ENCODE data around the gene CERS1.

Gene CERS1

DNA sequence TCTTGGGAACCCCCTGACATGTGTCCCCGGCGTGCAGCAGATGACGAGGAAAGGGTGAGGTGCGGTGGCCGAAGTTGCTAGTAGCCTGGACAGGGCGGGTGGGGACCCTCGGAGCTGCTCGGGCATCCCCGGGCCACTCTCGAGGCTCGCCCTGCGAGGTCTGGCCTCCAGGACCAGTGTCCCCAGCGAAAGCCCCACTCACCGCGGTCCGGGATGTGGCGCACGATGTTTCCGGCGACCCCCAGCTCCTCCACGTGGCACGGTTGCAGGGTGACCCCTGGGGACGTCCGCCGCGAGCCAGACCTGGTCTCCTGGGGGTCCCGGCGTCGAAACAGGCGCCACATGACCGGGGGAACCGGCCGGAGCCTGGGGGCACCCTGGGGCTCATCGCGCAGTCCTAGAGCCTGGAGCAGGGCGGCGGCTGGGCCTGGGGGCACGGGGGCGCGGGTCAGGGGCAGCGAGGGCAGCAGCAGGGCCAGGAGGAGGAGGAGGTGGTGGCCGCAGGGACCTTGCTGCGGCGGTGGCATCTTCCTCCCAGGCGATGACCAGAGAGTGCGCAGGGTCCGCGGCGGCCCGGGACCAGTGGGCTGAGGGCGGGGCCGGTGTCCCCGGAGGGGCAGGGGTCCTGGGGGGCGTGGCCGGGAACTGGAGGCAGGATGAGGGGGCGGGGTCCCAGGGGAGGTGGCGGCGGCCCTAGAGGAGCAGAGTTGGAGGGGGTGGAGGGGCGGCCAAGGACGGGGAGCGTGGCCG lies 26.0 kb downstream of the CERS1 start:
- TF ChIP-seq, protein P1, sequence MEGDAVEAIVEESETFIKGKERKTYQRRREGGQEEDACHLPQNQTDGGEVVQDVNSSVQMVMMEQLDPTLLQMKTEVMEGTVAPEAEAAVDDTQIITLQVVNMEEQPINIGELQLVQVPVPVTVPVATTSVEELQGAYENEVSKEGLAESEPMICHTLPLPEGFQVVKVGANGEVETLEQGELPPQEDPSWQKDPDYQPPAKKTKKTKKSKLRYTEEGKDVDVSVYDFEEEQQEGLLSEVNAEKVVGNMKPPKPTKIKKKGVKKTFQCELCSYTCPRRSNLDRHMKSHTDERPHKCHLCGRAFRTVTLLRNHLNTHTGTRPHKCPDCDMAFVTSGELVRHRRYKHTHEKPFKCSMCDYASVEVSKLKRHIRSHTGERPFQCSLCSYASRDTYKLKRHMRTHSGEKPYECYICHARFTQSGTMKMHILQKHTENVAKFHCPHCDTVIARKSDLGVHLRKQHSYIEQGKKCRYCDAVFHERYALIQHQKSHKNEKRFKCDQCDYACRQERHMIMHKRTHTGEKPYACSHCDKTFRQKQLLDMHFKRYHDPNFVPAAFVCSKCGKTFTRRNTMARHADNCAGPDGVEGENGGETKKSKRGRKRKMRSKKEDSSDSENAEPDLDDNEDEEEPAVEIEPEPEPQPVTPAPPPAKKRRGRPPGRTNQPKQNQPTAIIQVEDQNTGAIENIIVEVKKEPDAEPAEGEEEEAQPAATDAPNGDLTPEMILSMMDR (IDR thresholded peaks at IDR 0.05; ENCODE audit: control extremely low read depth, extremely low read depth, low read depth, missing control alignments): no peak
- CTCF ChIA-PET: no interaction called here
- no peak for DNase-seq (ENCODE audit: extremely low spot score)
- POLR2A ChIA-PET: no interaction called here

DNA sequence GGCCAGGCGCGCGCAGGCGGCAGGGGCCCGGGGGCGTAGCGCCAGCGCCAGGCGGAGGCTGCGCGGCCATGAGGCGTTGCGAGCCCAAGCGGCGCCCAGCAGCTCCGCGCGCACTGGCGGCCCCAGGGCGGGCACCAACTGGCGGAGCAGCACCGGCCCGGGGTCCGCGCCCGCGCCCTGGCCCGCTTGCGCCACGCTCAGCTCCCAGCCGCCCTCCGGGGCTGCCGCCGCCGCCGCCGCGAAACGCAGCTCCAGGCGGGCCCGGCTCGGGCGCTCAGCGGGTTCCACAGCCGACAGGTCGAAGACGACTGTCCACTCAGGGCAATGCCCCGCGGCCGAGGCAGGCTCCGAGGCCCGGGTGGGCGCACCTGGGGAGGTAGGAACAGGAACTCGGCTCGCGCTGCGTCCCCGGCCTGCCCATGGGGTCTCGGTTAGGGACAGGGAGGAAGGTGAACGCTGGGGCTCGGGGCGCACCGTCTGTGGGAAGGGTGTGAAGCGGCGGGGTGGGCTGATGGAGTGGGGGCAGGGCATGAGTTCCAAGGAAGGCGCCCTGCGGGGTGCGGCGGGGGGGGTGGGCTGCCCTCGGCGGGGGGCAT lies 26.8 kb downstream of the CERS1 start:
- no peak for DNase-seq (ENCODE audit: extremely low spot score)
- ChIA-PET CTCF (no interaction called here), POLR2A (no interaction called here)
- TF ChIP-seq, protein P1 (IDR thresholded peaks at IDR 0.05; ENCODE audit: control extremely low read depth, extremely low read depth, low read depth, missing control alignments): no peak

DNA sequence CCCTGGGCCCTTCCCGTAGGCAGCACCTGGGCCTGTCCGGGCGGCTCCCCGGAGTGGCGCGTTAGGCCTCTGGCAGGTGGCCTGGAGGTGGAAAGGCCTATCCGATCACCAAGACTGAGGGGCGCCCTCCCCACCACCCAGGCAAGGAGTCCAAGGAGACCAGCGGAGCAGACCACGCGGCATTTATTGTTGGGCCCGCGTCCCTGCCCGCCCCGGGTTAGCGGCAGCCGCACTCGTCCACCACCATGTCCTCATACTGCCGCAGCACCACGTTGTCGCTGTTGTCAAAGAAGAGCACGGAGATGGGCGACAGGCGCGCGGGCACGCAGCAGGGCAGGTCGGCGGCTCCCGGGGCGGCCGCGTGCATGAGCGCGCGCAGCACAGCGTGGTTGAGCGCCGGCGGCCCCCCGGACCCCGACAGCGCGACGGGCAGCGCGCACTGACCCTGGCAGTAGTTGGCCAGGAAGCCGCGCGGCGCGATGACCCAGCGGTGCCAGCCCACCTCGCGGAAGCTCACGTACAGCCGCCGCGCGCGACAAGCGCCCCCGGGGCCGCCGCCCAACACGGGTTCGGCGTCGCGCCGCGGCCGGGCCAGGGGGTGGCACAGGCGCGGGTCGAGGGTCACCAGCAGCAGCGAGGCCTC lies 27.5 kb downstream of the CERS1 start:
- no peak for DNase-seq (ENCODE audit: extremely low spot score)
- POLR2A ChIA-PET: no interaction called here
- CTCF ChIA-PET: interaction anchor here (1.4 to 3.5 kb wide), 2 partner anchors 9 to 13 kb away, joined by 3 to 30 read pairs; no protein-coding TSS in a partner anchor
- TF ChIP-seq, protein P1 (IDR thresholded peaks at IDR 0.05; ENCODE audit: control extremely low read depth, extremely low read depth, low read depth, missing control alignments): no peak

DNA sequence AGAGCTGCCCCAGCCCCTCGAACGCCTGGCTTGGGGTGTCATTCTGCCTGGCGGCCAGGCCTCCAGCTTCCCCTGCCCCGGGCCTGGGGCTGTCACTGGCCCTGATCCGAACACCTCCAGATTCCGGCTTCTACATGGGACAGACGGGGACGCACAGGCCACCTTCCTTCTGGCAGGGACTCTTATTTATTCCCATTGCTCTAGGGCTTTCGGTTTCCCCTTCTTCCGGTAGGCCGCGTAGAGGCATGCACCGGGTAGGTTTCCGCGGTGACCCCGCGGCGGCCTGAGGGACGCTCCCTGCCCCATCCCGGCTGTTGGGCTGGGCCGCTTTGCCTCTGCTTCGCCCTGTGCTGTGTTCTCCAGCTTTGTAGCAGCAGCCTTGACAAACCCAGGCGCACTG lies 28.2 kb downstream of the CERS1 start:
- TF ChIP-seq, protein P1 (IDR thresholded peaks at IDR 0.05; ENCODE audit: control extremely low read depth, extremely low read depth, low read depth, missing control alignments): no peak
- POLR2A ChIA-PET: no interaction called here
- CTCF ChIA-PET: interaction anchor here (1.0 to 4.7 kb wide), 8 partner anchors 8 to 390 kb away, joined by 3 to 30 read pairs (median 4); no protein-coding TSS in a partner anchor
- DNase-seq (ENCODE audit: extremely low spot score): no peak

DNA sequence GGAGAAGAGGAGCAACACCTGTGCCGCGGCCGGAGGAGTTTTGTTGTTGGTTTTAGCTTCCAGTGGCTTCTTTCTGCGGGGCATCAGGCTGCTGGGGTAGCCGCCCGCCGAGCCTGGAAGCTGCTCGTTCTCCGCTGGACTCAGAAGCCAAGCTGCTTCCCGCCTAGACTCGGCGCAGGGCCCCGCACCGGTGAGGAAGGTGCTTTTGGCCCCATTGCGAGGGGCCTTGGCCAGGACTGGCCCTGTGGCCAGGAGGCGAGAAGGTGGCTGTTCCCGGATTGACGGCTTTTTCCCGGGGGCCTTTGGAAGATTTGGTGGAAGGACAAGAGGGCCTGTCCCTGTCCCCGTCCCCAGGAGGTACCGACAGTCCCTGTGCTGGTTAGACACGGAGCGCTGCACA lies 28.8 kb downstream of the CERS1 start:
- TF ChIP-seq, protein P1 (IDR thresholded peaks at IDR 0.05; ENCODE audit: control extremely low read depth, extremely low read depth, low read depth, missing control alignments): no peak
- ChIA-PET POLR2A (no interaction called here), CTCF (interaction anchor here (1.0 to 4.7 kb wide), 10 partner anchors 8 to 389 kb away, joined by 3 to 30 read pairs (median 4); partner anchors contain the start of gene REX1BD)
- DNase-seq (ENCODE audit: extremely low spot score): no peak

DNA sequence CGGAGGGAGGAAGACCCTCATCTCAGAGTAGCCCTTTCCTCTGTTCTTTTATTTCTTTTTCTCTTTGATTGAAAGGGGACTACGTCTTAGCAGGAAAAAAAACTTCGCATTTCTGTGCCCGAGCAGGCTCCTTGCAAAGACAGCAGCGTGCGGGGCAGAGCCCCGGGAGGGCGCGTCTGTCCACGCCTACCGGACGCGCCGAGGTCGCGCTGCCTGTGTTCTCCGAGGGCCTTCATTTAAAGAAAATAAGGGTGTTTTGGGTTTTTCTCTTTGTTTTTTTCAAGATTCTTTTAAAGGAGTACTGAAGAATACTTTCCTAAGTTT lies 29.2 kb downstream of the CERS1 start:
- TF ChIP-seq, protein P1 (IDR thresholded peaks at IDR 0.05; ENCODE audit: control extremely low read depth, extremely low read depth, low read depth, missing control alignments): no peak
- ChIA-PET CTCF (interaction anchor here (1.0 to 4.7 kb wide), 13 partner anchors 9 to 389 kb away, joined by 3 to 30 read pairs (median 4); partner anchors contain the start of gene REX1BD), POLR2A (no interaction called here)
- no peak for DNase-seq (ENCODE audit: extremely low spot score)

Measured in GM10248 (cell line).